ENCODE data around the gene LDLRAD4. TPM values are rescaled to one million over a fixed set of nuclear protein-coding genes. Genes with fewer than 3 reads are reported as not detected.

Gene LDLRAD4
- total RNA-seq, 1 donor from 2014 or later, result 1.4 TPM

- H3K36me3 Mint-ChIP-seq (ENCODE audit: low read depth), result no peaks in the 10 kb centered on the region
- H3K9me3 Mint-ChIP-seq, result no peaks in the 10 kb centered on the region
- no peak for DNase-seq (ENCODE audit: low read depth, low spot score)
- TF ChIP-seq CTCF (conservative IDR thresholded peaks at IDR 0.05), result no peak
- H3K4me3 Mint-ChIP-seq, result no peak overlapping the region
- peaks cover 6% of the 10 kb centered on the region for H3K4me1 Mint-ChIP-seq
- peak overlapping the region; percentile 76 for H3K27ac Mint-ChIP-seq (ENCODE audit: unreplicated experiment)
- peaks cover 16% of the 10 kb centered on the region for H3K27me3 Mint-ChIP-seq (ENCODE audit: low read depth)
Measured at GRCh38 chr18:13439461-13439860, 220.9 kb downstream of the LDLRAD4 start.

GRCh38 chr18:13440277-13441248 lies 222.0 kb downstream of the LDLRAD4 start:
- Mint-ChIP-seq H3K27ac (ENCODE audit: unreplicated experiment) (no peak overlapping the region), H3K36me3 (ENCODE audit: low read depth) (no peaks in the 10 kb centered on the region)
- no peak for DNase-seq (ENCODE audit: low read depth, low spot score)

GRCh38 chr18:13441736-13442135 lies 223.2 kb downstream of the LDLRAD4 start:
- H3K27ac Mint-ChIP-seq (ENCODE audit: unreplicated experiment), result no peak overlapping the region
- DNase-seq (ENCODE audit: low read depth, low spot score), result no peak
- no peak for TF ChIP-seq CTCF (conservative IDR thresholded peaks at IDR 0.05)
- H3K27me3 Mint-ChIP-seq (ENCODE audit: low read depth), result peaks cover 18% of the 10 kb centered on the region
- H3K36me3 Mint-ChIP-seq (ENCODE audit: low read depth), result no peaks in the 10 kb centered on the region
- no peaks in the 10 kb centered on the region for H3K9me3 Mint-ChIP-seq
- peaks cover 13% of the 10 kb centered on the region for H3K4me1 Mint-ChIP-seq
- no peak overlapping the region for H3K4me3 Mint-ChIP-seq

More at GRCh38 chr18:13440277-13441248, 222.0 kb downstream of the LDLRAD4 start:
- TF ChIP-seq CTCF (conservative IDR thresholded peaks at IDR 0.05), result no peak
- Mint-ChIP-seq H3K4me3 (no peak overlapping the region), H3K27me3 (ENCODE audit: low read depth) (peaks cover 18% of the 10 kb centered on the region), H3K9me3 (no peaks in the 10 kb centered on the region), H3K4me1 (peaks cover 6% of the 10 kb centered on the region)

- H3K36me3 Mint-ChIP-seq (ENCODE audit: low read depth), result no peaks in the 10 kb centered on the region
- peaks cover 18% of the 10 kb centered on the region for H3K27me3 Mint-ChIP-seq (ENCODE audit: low read depth)
- H3K4me1 Mint-ChIP-seq, result peaks cover 19% of the 10 kb centered on the region
- H3K9me3 Mint-ChIP-seq, result no peaks in the 10 kb centered on the region
- no peak overlapping the region for H3K4me3 Mint-ChIP-seq
- no peak for DNase-seq (ENCODE audit: low read depth, low spot score)
- H3K27ac Mint-ChIP-seq (ENCODE audit: unreplicated experiment), result no peak overlapping the region
- TF ChIP-seq CTCF (conservative IDR thresholded peaks at IDR 0.05), result no peak
Measured at GRCh38 chr18:13442451-13442850, 223.9 kb downstream of the LDLRAD4 start.

- no peak for DNase-seq (ENCODE audit: low read depth, low spot score)
- Mint-ChIP-seq H3K27ac (ENCODE audit: unreplicated experiment) (peak overlapping the region; percentile 79), H3K4me3 (no peak overlapping the region), H3K9me3 (no peaks in the 10 kb centered on the region), H3K27me3 (ENCODE audit: low read depth) (peaks cover 18% of the 10 kb centered on the region), H3K36me3 (ENCODE audit: low read depth) (no peaks in the 10 kb centered on the region), H3K4me1 (peaks cover 27% of the 10 kb centered on the region)
- no peak for TF ChIP-seq CTCF (conservative IDR thresholded peaks at IDR 0.05)
Measured at GRCh38 chr18:13443552-13443951, 225.0 kb downstream of the LDLRAD4 start.

All from neural crest cell (in vitro differentiated cells).